K562 (cell line): Measurements from ENCODE around the gene ATP8B4.

ENCODE experiments used
- CBX2 ChIP-seq: fragments of 200-600 bp; sonication (generic); IDR thresholded peaks from one replicate; pipeline ENCODE4 v1.6.1; 2012; ENCODE audit warnings: mild to moderate bottlenecking, low read length, inconsistent platforms; ENCODE audit not compliant: insufficient read depth, poor library complexity, severe bottlenecking
- CEBPB ChIP-seq: fragments of 450-650 bp; IDR thresholded peaks from 2 replicates; pipeline ENCODE4 v1.6.1; 2016; ENCODE audit warnings: missing genetic modification characterization, missing compliant biosample characterization
- FOXA1 ChIP-seq: fragments of 450-650 bp; IDR thresholded peaks from 2 replicates; pipeline ENCODE4 v1.6.1; 2016; ENCODE audit warnings: mild to moderate bottlenecking, borderline replicate concordance
- NFIX ChIP-seq: fragments of 250-450 bp; sonication (Bioruptor Pico); IDR thresholded peaks from 2 replicates; pipeline ENCODE4 v1.4.0; 2020; ENCODE audit warnings: low read depth, mild to moderate bottlenecking, moderate library complexity
- NFYB ChIP-seq: IDR thresholded peaks from 2 replicates; pipeline ENCODE4 v1.6.1; 2011; ENCODE audit warnings: mild to moderate bottlenecking, moderate library complexity; ENCODE audit not compliant: insufficient read length; ENCODE audit errors: extremely low read depth
- TAF1 ChIP-seq: IDR thresholded peaks from 2 replicates; pipeline ENCODE4 v1.6.1; 2011; ENCODE audit warnings: mild to moderate bottlenecking, low read length, moderate library complexity; ENCODE audit not compliant: insufficient read depth, control insufficient read depth, severe bottlenecking; ENCODE audit errors: extremely low read depth
- ZBTB33 ChIP-seq: sonication (generic); formaldehyde crosslinking; IDR thresholded peaks from 2 replicates; pipeline ENCODE4 v1.8.1; 2023; ENCODE audit warnings: mild to moderate bottlenecking, missing genetic modification reagents
- TF ChIP-seq, protein P1 (sequence below), 3 experiments: IDR thresholded peaks in 2 of 3; conservative IDR thresholded peaks in 1 of 3; 2 replicates each; pipeline ENCODE4 v1.5.1; 2011 to 2012; ENCODE audit warnings: low read length in 3 of 3, mild to moderate bottlenecking in 3 of 3, control low read depth in 2 of 3, improper control_type of control experiment in 1 of 3, inconsistent platforms in 1 of 3, low read depth in 1 of 3, mixed read lengths in 1 of 3, moderate library complexity in 1 of 3; ENCODE audit not compliant: insufficient read depth in 2 of 3

- TF ChIP-seq TAF1 = no peak
- no peak for TF ChIP-seq CEBPB (tag)
- TF ChIP-seq FOXA1 = no peak
- no peak for TF ChIP-seq CBX2
- no peak for TF ChIP-seq ZBTB33 (CRISPR knock-in tag)
- TF ChIP-seq, protein P1, sequence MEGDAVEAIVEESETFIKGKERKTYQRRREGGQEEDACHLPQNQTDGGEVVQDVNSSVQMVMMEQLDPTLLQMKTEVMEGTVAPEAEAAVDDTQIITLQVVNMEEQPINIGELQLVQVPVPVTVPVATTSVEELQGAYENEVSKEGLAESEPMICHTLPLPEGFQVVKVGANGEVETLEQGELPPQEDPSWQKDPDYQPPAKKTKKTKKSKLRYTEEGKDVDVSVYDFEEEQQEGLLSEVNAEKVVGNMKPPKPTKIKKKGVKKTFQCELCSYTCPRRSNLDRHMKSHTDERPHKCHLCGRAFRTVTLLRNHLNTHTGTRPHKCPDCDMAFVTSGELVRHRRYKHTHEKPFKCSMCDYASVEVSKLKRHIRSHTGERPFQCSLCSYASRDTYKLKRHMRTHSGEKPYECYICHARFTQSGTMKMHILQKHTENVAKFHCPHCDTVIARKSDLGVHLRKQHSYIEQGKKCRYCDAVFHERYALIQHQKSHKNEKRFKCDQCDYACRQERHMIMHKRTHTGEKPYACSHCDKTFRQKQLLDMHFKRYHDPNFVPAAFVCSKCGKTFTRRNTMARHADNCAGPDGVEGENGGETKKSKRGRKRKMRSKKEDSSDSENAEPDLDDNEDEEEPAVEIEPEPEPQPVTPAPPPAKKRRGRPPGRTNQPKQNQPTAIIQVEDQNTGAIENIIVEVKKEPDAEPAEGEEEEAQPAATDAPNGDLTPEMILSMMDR (IDR thresholded peaks at IDR 0.05 in 2 of 3, conservative IDR thresholded peaks at IDR 0.05 in 1 of 3; ENCODE audit: insufficient read depth in 2 of 3, low read depth in 1 of 3, low read length in 3 of 3) = no peak
- no peak for TF ChIP-seq NFIX (CRISPR knock-in tag)
- no peak for TF ChIP-seq NFYB
These were observed 270.7 kb downstream of the ATP8B4 start for GRCh38 chr15:49848282-49848724.
